ENCODE data around the gene SAP30BP.

The SAP30BP gene

DNA sequence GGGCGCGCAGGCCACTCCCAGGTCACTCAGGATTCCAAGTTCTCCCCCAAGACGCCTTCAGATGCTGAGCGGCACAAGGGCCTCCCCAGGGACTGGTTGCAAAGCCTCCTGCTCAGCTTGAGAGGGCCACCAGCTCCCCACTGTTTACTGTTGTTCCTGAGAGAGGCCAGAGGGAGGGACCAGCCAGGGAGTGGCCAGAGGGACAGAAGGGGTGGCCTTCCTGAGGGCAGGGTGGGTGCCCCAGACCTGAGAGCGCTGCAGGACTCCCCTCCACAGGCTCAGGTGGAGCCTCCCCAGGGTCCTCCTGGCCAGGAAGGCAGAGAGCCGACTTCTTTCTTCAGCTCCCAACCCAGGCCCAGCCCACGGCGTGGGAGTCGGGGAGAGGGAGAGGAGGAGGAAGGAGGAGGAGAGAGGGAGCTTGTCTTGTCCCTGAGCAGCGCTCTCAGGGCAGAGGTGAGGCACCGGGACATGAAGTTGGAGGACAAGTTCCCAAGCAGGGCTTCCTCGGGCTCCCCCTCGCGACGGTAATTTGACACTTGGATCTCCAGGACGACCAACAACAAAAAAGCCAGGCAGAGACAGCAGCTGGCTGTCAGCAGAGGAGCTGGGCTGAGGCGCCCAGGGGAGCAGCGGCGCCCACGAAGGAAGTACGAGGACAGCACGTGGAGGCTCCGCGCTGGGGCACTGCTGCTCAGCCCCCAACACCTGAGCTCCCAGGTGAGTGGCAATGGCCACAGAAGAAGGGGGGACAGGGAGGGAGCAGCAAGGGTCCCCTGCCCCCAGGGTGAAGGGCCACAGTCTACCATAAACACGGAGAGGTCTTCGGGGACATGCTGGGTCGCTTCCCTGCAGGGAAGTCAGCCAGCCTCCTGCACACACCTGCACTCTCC, 33.4 kb upstream of the SAP30BP start:
- no peak overlapping the region for H3K4me3 ChIP-seq (ENCODE audit: low read length)
- peak; percentile 74 for TF ChIP-seq CTCF (IDR thresholded peaks at IDR 0.05; ENCODE audit: insufficient read depth, low read depth, low read length, missing control alignments)
- DNase-seq (ENCODE audit: low read depth), result peak; percentile 92

GRCh38 chr17:75634376-75634740, 32.8 kb upstream of the SAP30BP start:
- no peak for DNase-seq (ENCODE audit: low read depth)
- no peak overlapping the region for H3K4me3 ChIP-seq (ENCODE audit: low read length)
- TF ChIP-seq CTCF (IDR thresholded peaks at IDR 0.05; ENCODE audit: insufficient read depth, low read depth, low read length, missing control alignments), result no peak

- no peak overlapping the region for H3K4me3 ChIP-seq (ENCODE audit: low read length)
- TF ChIP-seq CTCF (IDR thresholded peaks at IDR 0.05; ENCODE audit: insufficient read depth, low read depth, low read length, missing control alignments), result no peak
- DNase-seq (ENCODE audit: low read depth), result no peak
These were observed 32.2 kb upstream of the SAP30BP start for GRCh38 chr17:75634754-75635609.

- H3K4me3 ChIP-seq (ENCODE audit: low read length), result no peak overlapping the region
- no peak for TF ChIP-seq CTCF (IDR thresholded peaks at IDR 0.05; ENCODE audit: insufficient read depth, low read depth, low read length, missing control alignments)
- no peak for DNase-seq (ENCODE audit: low read depth)
These were observed 31.4 kb upstream of the SAP30BP start for GRCh38 chr17:75635610-75636202.

GRCh38 chr17:75636381-75637142, 30.6 kb upstream of the SAP30BP start:
- TF ChIP-seq CTCF (IDR thresholded peaks at IDR 0.05; ENCODE audit: insufficient read depth, low read depth, low read length, missing control alignments), result no peak
- DNase-seq (ENCODE audit: low read depth), result no peak
- H3K4me3 ChIP-seq (ENCODE audit: low read length), result no peak overlapping the region

DNA sequence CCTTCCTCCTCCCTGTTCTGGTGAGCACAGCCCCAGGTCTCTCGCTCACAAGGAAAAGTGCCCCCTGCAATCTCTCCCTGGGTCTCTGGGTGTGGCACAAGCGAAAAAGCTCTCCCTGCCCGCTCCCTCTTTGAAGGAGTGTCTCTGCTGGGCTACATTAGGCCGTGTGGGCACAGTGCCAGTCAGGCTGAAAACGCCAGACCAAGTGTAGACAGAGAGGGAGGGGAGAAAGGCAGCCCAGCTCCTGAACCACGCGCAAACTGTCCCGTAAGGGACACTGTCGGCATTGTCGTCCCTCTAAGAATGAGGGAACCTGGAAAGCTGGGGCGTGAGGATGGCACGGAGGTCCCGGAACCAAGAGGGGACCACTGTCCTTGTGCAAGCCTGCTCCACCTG, 30.0 kb upstream of the SAP30BP start:
- no peak for DNase-seq (ENCODE audit: low read depth)
- no peak overlapping the region for H3K4me3 ChIP-seq (ENCODE audit: low read length)
- no peak for TF ChIP-seq CTCF (IDR thresholded peaks at IDR 0.05; ENCODE audit: insufficient read depth, low read depth, low read length, missing control alignments)
